KBM-7 (cell line): ENCODE measurements around the gene SEC31A.

Source experiments
- DNase-seq: peaks from one replicate; pipeline ENCODE4 v3.0.0-alpha.2; 2015
- in situ Hi-C: fragments of 300-500 bp; cut with MboI; formaldehyde crosslinking; loops from 2 replicates; pipeline ENCODE4 v1.14.3; 2020; ENCODE audit warnings: low sequenced_read_pairs, low pct_unique_long_range_greater_than_20kb, mixed read lengths

Gene SEC31A

DNA sequence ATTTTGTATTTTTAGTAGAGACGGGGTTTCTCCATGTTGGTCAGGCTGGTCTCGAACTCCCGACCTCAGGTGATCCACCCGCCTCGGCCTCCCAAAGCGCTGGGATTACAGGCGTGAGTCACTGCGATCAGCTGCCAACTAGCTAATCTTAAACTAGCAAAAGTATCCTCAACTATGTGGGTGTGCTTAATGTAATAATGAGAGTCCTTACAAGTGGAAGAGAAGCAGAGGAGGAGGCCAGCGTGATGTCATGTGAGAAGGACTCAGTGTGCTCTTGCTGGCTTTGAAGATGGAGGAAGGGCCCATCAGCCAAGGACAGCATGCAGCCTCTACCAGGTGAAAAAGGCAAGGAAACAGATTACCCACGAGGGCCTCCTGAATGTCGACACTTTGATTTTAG, 111.9 kb downstream of the SEC31A start:
- in situ Hi-C loops = no loop called here
- no peak for DNase-seq

DNA sequence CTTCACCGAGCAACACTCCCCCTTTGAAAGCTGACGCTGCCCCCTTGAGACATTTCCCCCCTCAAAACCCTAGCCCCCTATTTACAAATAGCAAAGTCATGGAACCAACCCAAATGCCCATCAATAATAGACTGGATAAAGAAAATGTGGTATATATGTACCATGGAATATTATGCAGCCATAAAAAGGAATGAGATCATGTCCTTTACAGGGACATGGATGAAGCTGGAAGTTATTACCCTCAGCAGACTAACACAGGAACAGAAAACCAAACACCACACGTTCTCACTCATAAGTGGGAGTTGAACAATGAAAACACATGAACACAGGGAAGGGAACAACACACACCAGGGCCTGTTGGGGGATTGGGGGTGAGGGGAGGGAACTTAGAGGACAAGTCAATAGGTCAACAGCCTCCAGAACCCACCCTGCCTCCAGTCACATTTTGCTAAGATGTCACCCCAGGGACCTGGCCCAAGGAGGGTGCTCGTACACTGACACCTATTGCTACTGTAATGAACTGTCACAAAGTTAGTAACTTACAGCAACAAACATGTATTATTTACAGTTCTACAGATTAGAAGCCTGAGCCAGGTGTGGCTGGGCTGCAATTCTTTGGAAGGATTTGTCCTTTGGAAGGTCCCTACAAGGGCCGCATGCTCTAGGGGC, 113.0 kb downstream of the SEC31A start:
- no peak for DNase-seq
- in situ Hi-C loops = no loop called here

DNA sequence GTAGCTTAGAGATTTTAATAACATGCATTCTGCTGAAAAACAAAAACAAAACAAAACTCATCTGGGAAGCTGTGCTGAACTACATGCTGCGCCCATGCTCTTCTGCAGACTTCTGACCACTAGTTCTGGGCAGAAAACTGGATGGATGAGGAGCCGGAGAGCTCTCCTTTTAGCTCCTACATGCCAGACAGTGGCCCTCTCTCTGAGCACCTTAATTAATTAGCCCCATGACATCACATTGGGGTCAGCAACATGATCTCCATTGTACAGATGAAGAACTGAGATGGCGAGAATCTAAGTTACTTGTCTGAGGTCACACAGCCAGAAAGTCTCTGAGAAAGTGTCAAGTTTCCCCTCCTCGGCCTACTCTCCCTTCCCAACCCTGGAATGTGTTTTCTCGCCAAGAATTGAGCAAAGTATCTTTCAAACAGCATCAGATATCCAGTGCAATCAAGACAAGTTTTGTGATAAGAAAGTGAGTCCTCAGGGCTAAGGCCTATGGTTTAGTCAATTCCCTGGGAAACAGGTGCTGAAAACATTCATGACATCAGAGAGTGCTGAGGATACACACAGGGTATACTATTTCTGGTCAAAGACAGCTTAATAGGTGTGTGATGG, 113.9 kb downstream of the SEC31A start:
- no peak for DNase-seq
- in situ Hi-C loops = no loop called here

DNA sequence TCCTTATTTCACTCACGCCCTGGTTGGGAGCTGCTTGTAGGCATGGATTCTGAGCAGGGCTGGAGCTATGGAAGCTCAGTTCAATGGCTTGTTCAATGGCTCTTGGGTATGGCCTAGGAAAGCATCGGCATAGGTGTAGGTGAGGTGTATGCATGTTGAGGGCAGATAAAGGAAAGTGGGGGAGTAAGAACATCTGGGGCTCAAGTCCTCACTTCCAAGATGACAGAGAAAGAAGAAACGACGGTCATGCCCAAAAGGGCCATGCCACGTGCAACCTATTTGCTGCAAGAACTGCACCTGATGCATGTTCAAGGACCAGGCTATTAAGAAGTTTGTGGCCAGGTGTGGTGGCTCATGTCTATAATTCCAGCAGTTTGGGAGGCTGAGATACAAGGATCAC, 115.7 kb downstream of the SEC31A start:
- in situ Hi-C loops = no loop called here
- no peak for DNase-seq

DNA sequence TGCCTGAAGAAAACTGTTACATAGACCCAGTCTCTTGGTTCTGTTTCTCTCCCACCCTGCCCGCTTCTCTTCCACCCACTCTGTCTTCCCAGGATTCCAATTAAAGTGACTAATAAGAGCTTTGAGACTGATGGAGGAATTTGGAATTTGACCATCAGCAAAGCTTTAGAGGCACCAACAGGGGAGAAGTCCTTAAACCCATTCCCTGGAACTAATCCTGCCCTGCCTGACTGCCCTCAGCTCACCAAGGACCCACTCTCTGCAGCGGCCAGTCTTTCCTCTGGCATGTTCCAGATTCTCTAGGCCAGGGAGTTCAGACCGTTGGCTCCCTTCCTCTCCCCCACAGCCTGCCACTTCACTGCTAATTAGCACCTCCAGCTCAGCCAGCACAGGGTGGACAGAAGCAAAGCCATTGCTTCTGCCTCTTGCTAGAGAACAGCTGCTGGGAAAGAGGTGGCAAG, 116.2 kb downstream of the SEC31A start:
- in situ Hi-C loops = no loop called here
- DNase-seq = no peak

DNA sequence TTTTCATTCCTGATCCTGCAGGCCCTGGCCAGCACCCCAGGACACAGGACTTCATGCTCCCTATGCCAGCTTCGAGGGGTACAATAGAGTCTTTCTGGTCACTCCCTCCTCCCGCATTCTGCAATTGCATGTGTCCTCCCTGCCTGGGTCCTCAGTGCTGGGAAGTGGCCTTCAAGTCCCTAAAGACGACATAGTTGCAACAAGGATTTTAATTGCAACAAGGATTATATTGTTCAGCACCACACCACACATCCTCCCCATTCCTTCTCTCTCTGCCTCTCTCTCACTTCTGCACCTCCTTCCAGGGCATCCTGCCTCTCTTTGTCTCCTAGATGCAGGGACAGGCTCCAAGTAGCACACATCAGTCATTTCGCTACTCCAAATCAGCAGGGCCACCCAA, 117.9 kb downstream of the SEC31A start:
- in situ Hi-C loops = no loop called here

DNA sequence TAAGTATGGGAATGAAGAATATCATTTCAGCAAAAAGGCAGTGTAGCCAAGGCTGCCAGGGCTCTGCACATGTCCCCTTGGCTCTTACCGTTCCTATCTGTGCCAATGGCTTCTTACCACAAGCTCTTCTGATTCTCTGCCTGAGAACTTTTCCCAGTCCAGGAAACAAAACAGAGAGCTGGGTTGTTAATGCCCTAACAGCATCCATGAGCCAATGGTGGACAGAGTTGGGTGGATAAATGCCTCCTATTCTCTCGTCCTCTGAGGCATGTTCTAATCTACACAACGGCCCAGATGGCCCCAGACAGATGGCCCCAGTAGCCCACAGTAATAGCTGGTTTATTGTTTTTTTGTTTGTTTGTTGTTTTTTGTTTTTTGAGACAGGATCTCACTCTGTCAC, 120.3 kb downstream of the SEC31A start:
- in situ Hi-C loops = no loop called here
- no peak for DNase-seq

More for the DNA sequence above, 117.9 kb downstream of the SEC31A start:
- DNase-seq = no peak
